B cell (primary cell): ENCODE results near the gene AGPAT1.

Experiments
- EZH2 ChIP-seq: IDR thresholded peaks from 2 replicates; pipeline ENCODE4 v1.6.1; 2012; ENCODE audit warnings: borderline replicate concordance, low read depth, mild to moderate bottlenecking, moderate library complexity, low read length; ENCODE audit not compliant: insufficient read depth, poor library complexity, severe bottlenecking
- TF ChIP-seq, protein P1 (sequence below): fragments of 200-600 bp; IDR thresholded peaks from one replicate; pipeline ENCODE4 v1.8.0; 2022; ENCODE audit warnings: antibody characterized with exemption, mild to moderate bottlenecking

DNA sequence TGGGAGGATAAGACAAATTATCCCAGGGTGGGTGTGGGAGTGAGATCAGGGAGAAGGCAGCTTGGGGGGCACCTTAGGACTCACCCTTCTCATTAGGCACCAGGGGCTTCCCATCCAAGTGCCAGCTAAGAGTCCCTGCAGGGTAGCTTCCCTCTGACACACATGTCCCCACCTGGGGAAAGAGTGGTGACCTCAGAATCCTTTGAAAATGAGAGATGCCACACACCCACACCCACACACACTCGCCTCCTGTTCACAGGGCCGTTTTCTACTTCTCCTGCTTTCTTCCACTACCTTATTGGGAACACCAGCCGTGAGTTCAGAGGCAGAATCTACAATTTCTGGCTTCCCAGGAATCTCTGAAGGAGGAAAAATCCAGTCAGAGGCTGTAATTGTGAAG, 7.1 kb upstream of the AGPAT1 start:
- TF ChIP-seq, protein P1, sequence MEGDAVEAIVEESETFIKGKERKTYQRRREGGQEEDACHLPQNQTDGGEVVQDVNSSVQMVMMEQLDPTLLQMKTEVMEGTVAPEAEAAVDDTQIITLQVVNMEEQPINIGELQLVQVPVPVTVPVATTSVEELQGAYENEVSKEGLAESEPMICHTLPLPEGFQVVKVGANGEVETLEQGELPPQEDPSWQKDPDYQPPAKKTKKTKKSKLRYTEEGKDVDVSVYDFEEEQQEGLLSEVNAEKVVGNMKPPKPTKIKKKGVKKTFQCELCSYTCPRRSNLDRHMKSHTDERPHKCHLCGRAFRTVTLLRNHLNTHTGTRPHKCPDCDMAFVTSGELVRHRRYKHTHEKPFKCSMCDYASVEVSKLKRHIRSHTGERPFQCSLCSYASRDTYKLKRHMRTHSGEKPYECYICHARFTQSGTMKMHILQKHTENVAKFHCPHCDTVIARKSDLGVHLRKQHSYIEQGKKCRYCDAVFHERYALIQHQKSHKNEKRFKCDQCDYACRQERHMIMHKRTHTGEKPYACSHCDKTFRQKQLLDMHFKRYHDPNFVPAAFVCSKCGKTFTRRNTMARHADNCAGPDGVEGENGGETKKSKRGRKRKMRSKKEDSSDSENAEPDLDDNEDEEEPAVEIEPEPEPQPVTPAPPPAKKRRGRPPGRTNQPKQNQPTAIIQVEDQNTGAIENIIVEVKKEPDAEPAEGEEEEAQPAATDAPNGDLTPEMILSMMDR, result no peak
- TF ChIP-seq EZH2, result no peak
